Right lobe of liver (tissue), 4 donors: ENCODE measurements around the gene RIMS4.

Experiments used
- POLR2A ChIP-seq: fragments of 450-650 bp; IDR thresholded peaks from one replicate; pipeline ENCODE4 v1.6.1; 2017; ENCODE audit warnings: antibody characterized with exemption, mild to moderate bottlenecking
- TF ChIP-seq, protein P1 (sequence below), 4 donors: fragments of 200-600 bp in 3 of 4; fragments of 450-650 bp in 1 of 4; IDR thresholded peaks; one replicate each; pipeline versions ENCODE4 v1.5.1 to v1.8.0; 2016 to 2022; ENCODE audit warnings: antibody characterized with exemption in 4 of 4, mild to moderate bottlenecking in 2 of 4
- donor health status: DM: no; HTN: no; CAD: no.
- donor health status: DM: no; HTN: no; CAD: no.
- donor health status: DM: no; HTN: yes; CAD: no.

DNA sequence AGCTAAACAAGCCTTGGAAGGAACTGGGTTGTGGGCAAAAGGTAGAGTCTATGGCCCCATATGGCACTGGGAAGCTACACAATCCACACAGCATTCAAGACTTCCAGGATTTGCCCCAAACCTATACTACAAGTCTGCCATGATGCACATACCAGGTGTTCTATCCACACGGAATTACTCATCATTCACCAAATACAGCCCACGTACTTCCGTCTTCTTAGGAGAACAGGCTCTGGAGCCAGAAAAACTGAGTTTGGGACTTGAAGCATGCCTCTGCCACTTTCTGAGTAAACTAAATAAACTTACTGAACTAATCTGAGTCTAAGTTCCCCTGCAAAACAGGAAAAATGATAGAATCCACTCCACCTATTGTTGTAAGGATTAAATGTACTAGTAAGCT is 28.6 kb downstream of the RIMS4 start:
- TF ChIP-seq, protein P1, sequence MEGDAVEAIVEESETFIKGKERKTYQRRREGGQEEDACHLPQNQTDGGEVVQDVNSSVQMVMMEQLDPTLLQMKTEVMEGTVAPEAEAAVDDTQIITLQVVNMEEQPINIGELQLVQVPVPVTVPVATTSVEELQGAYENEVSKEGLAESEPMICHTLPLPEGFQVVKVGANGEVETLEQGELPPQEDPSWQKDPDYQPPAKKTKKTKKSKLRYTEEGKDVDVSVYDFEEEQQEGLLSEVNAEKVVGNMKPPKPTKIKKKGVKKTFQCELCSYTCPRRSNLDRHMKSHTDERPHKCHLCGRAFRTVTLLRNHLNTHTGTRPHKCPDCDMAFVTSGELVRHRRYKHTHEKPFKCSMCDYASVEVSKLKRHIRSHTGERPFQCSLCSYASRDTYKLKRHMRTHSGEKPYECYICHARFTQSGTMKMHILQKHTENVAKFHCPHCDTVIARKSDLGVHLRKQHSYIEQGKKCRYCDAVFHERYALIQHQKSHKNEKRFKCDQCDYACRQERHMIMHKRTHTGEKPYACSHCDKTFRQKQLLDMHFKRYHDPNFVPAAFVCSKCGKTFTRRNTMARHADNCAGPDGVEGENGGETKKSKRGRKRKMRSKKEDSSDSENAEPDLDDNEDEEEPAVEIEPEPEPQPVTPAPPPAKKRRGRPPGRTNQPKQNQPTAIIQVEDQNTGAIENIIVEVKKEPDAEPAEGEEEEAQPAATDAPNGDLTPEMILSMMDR (IDR thresholded peaks at IDR 0.05): no peak
- TF ChIP-seq POLR2A: no peak
